GF-D8 (cell line): ENCODE results near the gene PTPN5.
"Not testable (repeated sequence)": the region's sequence is repeated elsewhere in the genome, so short reads cannot be mapped to it uniquely, and the experiment has no call there.

ENCODE experiments used
- DNase-seq: peaks from one replicate; lab custom pipeline; 2025; lab: John Stamatoyannopoulos, UW

PTPN5 gene

GRCh38 chr11:18709414-18709813 lies 82.2 kb downstream of the PTPN5 start:
- DNase-seq, result no peak

DNA sequence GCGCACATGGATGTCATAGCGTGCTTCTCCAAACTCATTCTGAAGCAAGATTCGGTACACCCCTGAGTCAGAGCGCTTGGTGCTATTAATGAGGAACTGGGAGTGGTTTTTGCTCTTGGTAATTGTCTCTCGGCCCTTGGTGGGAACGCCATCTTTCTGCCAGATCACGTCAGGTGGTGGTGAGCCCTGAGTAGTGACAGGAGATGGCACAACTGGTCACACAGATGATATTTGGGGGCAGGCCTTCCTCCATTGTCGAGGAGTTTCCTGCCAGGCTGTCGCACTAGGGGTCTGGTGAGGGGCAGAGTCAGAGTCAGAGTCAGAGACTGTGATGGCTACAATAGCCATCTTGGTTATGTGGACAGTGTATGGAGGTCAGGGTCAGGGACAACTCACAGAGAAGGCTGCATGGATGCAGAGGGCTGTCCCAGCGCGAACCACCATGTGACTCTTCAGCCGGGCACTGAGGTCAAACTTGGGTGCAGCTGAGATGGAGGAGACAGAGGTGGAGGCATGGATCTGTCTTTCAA lies 83.7 kb downstream of the PTPN5 start:
- no peak for DNase-seq

DNA sequence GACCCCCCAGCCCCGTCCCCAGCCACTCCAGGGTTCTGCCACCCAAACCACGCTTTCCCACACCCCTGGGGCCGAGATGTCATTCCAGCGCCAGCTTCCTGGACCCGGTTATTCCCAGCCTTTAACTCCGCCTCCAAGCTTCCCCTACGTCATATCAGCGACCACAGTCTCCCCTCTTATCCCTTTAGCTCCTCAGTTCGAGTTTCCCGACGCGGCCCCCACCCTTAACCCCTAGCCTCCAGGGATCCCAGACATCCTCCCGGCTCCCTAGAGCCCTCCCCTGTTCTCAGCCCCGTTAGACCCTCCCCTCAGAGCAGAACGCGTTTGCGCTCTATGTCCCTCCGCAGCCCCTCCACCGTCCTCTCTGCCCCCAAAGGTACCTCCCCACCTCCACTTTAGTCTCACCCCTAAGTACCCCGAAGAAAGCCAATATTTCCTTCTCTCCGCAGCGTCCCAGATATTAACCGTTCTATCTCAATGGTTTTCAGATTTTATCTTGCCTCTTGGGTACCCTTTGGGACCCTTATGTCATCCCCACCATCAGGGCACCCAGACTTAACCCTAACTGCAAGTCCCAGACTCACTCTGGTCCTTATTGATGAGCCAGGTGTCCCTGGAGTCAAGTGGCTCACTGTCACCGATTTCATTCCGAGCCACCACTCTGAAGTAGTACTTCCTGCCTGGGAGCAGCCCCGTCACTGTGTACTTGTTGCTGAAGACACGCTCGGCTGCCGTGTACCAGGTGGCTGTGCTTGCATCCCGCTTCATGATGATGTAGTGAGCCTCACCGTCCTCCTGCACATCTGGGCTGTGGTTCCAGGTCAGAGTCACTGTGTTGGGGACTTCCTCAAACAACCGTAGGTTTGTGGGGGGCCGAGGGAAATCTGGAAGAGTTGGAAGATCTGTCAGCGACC lies 85.0 kb downstream of the PTPN5 start:
- DNase-seq, result no peak

DNA sequence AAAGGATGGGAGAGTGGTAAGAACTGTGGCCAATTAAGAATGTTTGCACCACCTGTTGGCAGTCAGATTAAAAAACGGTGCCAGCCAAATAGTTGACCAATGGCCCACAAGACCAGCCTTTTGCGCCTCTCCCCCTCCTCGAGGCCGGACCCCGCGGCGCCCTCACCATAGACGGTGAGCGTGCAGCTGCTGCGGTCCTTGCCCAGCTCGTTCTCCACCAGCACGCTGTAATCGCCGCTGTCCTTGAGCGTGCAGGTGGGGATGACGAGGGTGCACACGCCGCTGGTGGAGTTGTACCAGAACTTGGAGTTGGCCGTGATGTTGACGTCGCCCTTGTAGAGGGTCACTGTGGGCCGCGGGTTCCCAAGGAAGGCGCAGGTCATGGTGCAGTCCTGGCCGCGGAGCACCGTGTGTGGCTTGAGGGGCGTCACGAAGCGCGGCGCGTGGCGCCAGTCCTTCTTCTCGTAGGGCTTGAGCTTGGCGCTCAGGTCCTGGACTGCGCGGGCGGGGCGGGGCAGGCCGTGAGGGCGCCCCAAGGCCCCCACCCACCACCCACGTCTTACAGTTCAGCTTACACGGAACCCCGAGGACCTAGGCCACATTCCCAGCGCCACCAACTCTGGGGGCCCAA lies 85.8 kb downstream of the PTPN5 start:
- no peak for DNase-seq

- DNase-seq, result no peak
These were observed 86.9 kb downstream of the PTPN5 start for GRCh38 chr11:18704698-18705097.

GRCh38 chr11:18704045-18704645 lies 87.5 kb downstream of the PTPN5 start:
- DNase-seq, result no peak

DNA sequence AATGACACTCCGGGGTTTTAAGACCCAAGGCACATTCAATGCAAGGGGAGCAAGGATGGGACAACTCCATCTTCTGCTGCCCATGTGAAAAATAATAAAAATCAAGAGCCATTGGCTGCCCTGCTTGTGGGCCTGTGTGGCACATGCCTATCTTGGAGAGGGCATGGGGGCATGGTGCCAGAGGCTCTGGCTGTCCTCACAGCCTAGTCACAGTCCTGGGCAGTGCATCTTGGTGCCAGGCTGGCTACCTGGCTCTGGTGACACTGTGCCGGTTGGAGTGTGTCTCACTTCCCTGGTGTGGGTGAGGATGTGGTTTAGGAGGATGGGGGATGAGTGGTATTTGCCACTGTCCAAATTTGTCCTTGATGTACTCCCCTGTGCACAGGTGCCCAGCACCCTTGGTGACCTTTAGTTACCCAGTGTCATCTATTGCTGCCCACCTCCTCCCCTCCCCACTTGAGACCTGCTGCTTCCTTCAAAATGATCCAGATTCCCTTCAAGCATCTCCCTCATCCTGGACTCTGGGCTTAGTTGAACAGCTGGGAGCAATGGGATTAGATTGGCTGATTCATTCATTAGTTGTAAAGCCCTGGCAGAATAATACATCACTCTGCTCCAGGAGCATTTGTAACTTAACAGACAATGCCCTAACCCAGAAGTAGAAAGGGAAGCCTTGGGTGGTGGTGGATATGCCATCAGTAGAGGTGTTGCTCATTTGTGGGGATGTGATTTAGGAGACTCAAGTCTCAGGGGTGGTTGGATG lies 88.4 kb downstream of the PTPN5 start:
- DNase-seq, result no peak

DNA sequence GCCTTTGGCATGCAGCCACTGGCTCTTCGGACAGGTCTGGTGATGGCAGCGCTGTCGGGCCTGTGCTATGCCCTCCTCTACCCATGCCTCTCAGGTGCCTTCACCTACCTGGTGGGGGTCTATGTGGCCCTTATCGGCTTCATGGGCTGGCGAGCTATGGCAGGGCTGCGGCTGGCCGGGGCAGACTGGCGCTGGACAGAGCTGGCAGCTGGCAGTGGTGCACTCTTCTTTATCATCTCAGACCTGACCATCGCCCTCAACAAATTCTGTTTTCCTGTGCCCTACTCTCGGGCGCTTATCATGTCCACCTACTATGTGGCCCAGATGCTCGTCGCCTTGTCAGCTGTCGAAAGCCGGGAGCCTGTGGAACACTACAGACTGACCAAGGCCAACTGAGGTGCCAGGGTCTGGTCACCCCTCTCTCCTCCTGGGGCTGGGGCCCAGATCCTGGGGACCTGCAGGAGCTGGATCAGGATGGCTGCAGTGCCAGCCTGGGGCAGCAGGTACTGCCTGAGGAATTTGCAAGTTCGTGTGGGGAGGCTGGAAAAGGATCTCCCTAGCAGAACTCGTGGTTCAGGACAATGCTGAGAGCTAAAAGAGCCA lies 89.9 kb downstream of the PTPN5 start:
- DNase-seq, result no peak

- DNase-seq, result no peak
These were observed 90.7 kb downstream of the PTPN5 start for GRCh38 chr11:18700872-18701271.

GRCh38 chr11:18700375-18700774 lies 91.2 kb downstream of the PTPN5 start:
- no peak for DNase-seq

DNA sequence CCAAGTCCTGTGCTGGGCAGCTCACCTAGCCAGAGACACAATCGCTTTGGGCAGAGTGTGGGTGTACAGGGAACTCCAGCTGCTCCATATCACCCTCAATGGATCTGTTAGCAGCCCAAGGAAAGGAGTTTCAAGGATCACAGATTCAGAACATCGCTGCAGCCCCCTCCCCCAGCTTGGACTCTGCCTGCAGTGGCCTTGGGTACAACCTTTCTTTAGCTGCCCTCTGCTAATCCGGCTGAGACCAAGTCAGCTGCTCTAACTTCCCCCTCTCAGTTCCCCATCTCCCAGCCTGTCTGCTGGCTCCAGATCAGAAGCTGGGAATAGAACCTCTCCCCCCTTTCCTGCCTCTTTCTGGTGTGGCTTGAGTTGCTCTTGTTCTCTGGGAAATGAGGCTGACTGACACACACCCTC lies 91.7 kb downstream of the PTPN5 start:
- DNase-seq, result no peak

GRCh38 chr11:18699269-18699596 lies 92.4 kb downstream of the PTPN5 start:
- no peak for DNase-seq

DNA sequence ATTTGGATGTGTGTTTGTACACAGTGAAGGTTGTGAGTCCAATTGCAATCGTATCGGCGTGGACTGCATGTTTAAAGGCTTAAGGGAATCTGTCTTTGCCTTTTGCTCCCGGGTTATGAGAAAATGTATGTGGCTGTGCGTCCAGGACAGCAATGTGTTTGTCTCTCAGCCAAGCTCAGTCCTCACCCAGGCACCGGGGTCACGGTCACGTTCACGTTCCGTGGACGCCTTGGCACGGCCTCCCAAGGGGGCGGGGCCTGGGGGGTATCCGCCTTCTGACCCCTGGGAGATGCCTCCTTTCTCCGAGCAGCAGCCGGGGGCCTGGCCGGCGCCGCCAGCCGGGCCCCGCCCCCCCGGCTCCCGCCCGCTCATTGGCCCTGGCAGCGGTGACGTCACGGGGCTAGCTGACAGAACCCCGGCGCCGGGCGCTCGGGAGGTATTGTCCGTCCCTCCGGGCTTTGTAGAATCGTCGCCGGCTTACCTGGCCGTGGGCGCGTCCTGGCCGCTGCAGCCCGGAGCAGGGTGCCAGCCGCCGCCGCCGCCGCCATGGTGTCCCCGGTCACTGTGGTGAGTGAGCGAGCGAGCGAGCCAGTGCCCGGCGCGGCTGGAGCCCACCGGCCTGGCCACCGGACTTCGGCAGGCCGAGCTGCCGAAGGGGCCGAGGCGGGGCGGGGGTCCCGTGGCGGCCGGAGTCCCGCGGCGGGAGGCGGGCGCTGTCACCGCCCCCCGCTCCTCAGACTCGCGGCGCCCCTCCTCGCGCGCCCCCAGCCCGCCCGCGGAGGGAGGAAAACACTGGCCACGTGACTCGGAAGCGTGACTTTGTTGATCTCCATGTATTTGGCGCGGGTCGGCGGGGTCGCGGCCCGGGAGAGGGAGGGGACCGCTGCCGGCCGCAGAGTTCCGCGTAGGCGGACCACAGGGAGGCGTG lies 93.0 kb downstream of the PTPN5 start, which contains the start of gene TMEM86A:
TSS of gene TMEM86A (plus strand) at position 439 of the 928 bp plus-strand sequence. CDS start at position 547, 108 bp downstream.
- DNase-seq, result no peak

- DNase-seq, result no peak
These were observed 94.0 kb downstream of the PTPN5 start for GRCh38 chr11:18697576-18697975.

GRCh38 chr11:18696638-18697225 lies 94.9 kb downstream of the PTPN5 start:
- DNase-seq, result no peak

DNA sequence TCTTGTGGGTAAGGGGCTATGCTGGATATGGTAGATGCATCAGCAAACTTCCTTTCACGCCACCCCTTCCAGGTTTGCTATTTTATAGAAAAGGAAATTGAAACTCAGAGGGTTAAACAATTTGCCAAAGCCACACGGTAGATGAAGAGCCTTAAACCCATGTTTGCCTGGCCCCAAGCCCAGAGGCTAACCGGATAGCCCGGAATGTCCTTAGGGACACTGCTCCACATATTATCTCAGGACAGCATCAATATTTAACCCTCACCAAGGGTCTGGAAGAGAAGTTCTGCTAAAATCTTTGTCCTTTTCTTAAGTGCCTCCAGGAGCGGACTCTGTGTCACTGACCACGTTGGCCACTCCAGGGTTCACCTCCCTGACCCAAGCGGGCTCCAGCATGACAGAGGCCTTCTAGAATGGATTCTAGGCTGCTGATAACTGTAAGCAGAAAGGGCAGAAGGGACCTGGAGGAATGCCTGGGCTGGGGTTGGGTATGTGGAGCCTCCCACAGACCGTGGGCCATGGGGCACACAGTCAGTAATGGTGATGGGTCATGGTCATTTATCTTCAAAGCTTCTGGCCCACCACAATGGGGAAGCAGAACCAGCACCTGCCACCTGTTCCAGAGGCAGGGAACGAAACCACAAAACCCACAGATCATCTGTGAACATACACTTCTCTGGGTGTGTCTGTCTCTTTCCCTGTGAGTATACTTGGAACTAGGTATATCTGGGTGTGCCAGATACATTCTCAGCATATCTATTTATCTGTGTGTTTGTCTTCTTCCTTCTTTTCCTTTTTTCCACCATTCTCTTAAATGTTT lies 98.4 kb downstream of the PTPN5 start:
- DNase-seq, result no peak

DNA sequence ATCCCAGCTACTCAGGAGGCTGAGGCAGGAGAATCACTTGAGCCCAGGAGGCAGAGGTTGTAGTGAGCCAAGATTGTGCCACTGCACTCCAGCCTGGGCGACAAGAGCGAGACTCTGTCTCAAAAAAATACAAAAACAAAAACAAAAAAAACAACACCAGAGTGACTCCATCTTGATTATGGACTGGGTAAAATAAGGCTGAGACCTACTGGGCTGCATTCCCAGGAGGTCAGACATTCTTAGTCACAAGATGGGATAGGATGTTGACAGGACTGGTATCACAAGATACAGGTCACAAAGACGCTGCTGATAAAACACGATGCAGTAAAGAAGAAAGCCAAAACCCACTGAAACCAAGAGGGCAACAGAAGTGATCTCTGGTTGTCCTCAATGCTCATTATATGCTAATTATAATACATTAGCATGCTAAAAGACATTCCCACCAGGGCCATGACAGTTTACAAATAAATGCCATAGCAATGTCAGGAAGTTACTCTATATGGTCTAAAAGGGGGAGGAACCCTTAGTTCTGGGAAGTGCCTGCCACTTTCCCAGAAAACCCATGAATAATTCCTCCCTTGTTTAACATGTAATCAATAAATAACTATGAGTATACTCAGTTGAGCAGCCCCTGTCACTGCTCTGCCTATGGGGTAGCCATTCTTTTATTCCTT lies 100.0 kb downstream of the PTPN5 start:
- DNase-seq, result not testable (repeated sequence)

GRCh38 chr11:18684267-18684666 lies 107.3 kb downstream of the PTPN5 start:
- no peak for DNase-seq

DNA sequence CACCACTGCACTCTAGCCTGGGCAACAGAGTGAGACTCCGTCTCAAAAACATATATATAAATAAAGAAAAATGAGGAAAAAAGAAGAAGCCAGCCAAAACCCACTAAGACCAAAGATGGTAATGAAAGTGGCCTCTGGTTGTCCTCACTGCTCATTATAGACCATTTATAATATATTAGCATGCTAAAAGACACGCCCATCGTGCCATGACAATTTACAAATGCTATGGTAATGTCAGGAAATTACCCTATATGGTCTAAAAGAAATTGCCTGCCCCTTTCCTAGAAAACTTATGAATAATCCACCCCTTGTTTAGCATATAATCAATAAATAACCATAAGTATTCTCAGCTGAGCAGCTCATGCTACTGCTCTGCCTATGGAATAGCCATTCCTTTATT lies 109.1 kb downstream of the PTPN5 start:
- no peak for DNase-seq
